ENCODE data around the gene ATP13A2. TPM values are rescaled to one million over a fixed set of nuclear protein-coding genes. Genes with fewer than 3 reads are reported as not detected.

ATP13A2 gene
- total and polyA plus RNA-seq, 7 donors = 13.9 to 30.6 (median 22.6) TPM

DNA sequence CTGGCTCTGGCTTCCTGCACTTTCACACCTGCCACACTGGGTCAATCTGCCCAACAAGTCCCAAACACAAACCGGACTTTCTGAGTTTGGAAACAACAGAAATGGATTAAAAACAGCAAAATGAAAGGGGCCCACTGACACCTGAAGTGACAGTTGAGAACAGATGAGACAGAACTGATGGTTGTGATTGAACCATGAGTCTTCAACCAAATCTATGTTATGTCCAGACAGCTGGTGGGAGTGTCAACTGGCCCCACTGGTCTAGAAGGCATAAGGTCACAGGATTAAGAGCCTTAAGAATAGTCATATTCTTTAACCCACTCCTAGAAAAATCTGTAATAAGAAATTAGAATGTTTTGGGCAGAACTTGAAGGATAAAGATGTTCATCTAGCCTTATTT lies 13.0 kb upstream of the ATP13A2 start:
- WGBS, 3 donors = 72 to 92% (median 76%) methylated on average over 1 of the region's 1 CpG
- no peak overlapping the region for H3K4me3 ChIP-seq
- H3K4me1 ChIP-seq = no peaks in the 10 kb centered on the region
- no peaks in the 10 kb centered on the region for H3K9me3 ChIP-seq
- no peaks in the 10 kb centered on the region for H3K27me3 ChIP-seq (ENCODE audit: insufficient read depth in 3 of 3, low read length in 2 of 3)
- intact Hi-C loops (cut with DNase I) = no loop called here
- DNase-seq (no peak), ATAC-seq (no peak)
- no peak overlapping the region for H3K27ac ChIP-seq
- TF ChIP-seq, protein P1, sequence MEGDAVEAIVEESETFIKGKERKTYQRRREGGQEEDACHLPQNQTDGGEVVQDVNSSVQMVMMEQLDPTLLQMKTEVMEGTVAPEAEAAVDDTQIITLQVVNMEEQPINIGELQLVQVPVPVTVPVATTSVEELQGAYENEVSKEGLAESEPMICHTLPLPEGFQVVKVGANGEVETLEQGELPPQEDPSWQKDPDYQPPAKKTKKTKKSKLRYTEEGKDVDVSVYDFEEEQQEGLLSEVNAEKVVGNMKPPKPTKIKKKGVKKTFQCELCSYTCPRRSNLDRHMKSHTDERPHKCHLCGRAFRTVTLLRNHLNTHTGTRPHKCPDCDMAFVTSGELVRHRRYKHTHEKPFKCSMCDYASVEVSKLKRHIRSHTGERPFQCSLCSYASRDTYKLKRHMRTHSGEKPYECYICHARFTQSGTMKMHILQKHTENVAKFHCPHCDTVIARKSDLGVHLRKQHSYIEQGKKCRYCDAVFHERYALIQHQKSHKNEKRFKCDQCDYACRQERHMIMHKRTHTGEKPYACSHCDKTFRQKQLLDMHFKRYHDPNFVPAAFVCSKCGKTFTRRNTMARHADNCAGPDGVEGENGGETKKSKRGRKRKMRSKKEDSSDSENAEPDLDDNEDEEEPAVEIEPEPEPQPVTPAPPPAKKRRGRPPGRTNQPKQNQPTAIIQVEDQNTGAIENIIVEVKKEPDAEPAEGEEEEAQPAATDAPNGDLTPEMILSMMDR (IDR thresholded peaks at IDR 0.05) = no peak
- peaks cover 26 to 98% of the 10 kb centered on the region in 2 donors for H3K36me3 ChIP-seq (ENCODE audit: insufficient read depth in 1 of 2, low read depth in 1 of 2)

DNA sequence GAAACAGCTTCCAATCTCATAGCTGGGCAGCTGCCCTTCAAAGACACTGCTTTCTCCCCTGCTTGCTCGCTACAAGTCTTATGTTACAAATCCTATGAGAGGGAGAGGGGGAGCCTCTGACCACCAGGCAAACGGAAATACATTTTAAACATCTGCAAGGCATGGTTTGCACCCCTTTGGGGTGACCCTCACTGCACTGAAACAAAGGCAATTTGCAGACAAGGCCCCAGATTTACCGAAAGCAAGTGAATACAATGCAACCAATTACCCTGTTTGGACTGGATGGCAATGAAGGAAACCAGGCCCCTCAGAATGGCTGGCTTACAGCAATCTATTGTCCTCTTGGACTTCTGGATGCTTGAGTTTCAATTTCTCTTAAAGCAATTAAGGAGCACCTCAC lies 11.8 kb upstream of the ATP13A2 start:
- intact Hi-C loops (cut with DNase I) = no loop called here
- 67 to 83% (median 78%) methylated on average over 3 of the region's 3 CpGs for WGBS, 3 donors
- Histone ChIP-seq H3K9me3 (no peaks in the 10 kb centered on the region), H3K4me1 (no peaks in the 10 kb centered on the region), H3K27ac (no peak overlapping the region), H3K27me3 (ENCODE audit: insufficient read depth in 3 of 3, low read length in 2 of 3) (no peaks in the 10 kb centered on the region), H3K36me3 (ENCODE audit: insufficient read depth in 1 of 2, low read depth in 1 of 2) (peaks cover 21 to 100% of the 10 kb centered on the region in 2 donors), H3K4me3 (no peak overlapping the region)
- TF ChIP-seq, protein P1 (IDR thresholded peaks at IDR 0.05) = no peak
- DNase-seq = no peak
- no peak for ATAC-seq

DNA sequence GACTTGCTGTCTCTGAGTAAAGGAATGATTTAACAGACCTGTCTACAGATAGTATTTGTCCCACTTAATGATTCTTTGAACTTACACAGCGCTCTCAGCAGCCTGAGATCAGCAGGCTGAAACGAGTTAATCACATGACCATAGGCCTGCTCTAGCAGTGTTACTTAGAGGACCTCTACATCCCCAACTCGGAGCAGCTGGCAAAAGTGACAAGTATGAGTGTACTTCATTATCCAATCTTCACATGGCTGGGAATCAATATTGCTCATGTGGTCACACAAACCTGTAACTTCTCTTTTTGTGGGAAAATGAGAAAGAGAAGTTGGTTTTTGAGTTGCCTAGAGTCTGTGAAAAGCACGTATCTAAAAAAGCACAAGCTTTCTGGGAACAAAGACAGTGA lies 11.4 kb upstream of the ATP13A2 start:
- Histone ChIP-seq H3K27ac (no peak overlapping the region), H3K4me1 (no peaks in the 10 kb centered on the region), H3K36me3 (ENCODE audit: insufficient read depth in 1 of 2, low read depth in 1 of 2) (peaks cover 19 to 100% of the 10 kb centered on the region in 2 donors), H3K9me3 (no peaks in the 10 kb centered on the region), H3K27me3 (ENCODE audit: insufficient read depth in 3 of 3, low read length in 2 of 3) (no peaks in the 10 kb centered on the region), H3K4me3 (no peak overlapping the region)
- TF ChIP-seq, protein P1 (IDR thresholded peaks at IDR 0.05) = no peak
- 60 to 83% (median 72%) methylated on average over 4 of the region's 4 CpGs for WGBS, 3 donors
- no peak for DNase-seq
- no peak for ATAC-seq
- intact Hi-C loops (cut with DNase I) = no loop called here

DNA sequence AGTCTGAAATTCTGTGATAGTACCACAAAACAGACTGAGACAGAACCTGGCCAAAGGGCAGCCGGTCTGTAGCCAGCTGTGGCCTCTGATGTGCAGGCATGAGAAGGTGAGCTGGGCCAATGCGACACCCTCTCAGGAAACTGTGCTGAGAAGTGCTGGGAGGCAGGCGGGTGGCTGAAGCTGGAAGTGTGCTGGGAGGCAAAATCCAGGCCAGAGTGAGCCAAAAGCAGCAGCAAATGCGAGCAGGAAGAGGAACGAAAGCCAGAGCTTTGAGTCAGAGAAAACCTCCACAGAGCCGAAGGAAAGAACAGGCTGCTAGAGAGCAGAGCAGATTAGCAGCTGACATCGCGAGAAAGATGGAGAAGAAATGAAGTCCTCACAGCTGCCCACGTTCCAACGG lies 10.2 kb upstream of the ATP13A2 start:
- TF ChIP-seq, protein P1 (IDR thresholded peaks at IDR 0.05) = no peak
- no peaks in the 10 kb centered on the region for H3K4me1 ChIP-seq
- no peak overlapping the region for H3K4me3 ChIP-seq
- no peaks in the 10 kb centered on the region for H3K27me3 ChIP-seq (ENCODE audit: insufficient read depth in 3 of 3, low read length in 2 of 3)
- H3K9me3 ChIP-seq = no peaks in the 10 kb centered on the region
- H3K27ac ChIP-seq = no peak overlapping the region
- 83 to 89% (median 88%) methylated on average over 10 of the region's 10 CpGs for WGBS, 3 donors
- peaks cover 13 to 93% of the 10 kb centered on the region in 2 donors for H3K36me3 ChIP-seq (ENCODE audit: insufficient read depth in 1 of 2, low read depth in 1 of 2)
- intact Hi-C loops (cut with DNase I) = no loop called here
- ATAC-seq = no peak
- DNase-seq = no peak

DNA sequence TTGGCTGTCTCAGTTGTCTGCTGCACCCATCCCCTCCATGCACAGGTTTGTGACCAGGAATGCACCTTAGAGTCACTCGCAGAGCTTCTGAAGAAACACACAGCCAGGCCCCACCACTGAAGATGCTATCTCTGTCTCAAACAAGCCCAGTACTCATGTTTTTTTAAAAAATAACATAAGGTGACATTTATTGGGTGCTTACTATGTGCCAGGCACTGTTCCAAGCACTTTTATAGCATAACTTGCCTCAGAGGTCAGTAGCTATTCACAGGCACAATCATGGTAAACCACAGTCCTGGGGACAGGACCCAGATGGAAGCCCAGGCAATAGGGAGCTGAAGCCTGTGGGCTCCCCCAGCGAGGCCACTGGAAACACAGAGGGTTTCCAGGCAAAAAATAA lies 8.8 kb upstream of the ATP13A2 start:
- H3K9me3 ChIP-seq = no peaks in the 10 kb centered on the region

More for the DNA sequence above, 8.8 kb upstream of the ATP13A2 start:
- TF ChIP-seq, protein P1 (IDR thresholded peaks at IDR 0.05) = no peak
- Histone ChIP-seq H3K36me3 (ENCODE audit: insufficient read depth in 1 of 2, low read depth in 1 of 2) (peaks cover 13 to 79% of the 10 kb centered on the region in 2 donors), H3K27me3 (ENCODE audit: insufficient read depth in 3 of 3, low read length in 2 of 3) (no peaks in the 10 kb centered on the region), H3K4me3 (no peak overlapping the region), H3K27ac (no peak overlapping the region), H3K4me1 (no peaks in the 10 kb centered on the region)
- ATAC-seq (no peak), DNase-seq (no peak)
- intact Hi-C loops (cut with DNase I) = no loop called here
- 94 to 100% (median 97%) methylated on average over 2 of the region's 2 CpGs for WGBS, 3 donors

Data from psoas muscle (tissue), 8 donors.